ENCODE data around the gene LMO1.
A peak's percentile ranks its signal among the peaks of the same experiment; 100 is the strongest.

The LMO1 gene

DNA sequence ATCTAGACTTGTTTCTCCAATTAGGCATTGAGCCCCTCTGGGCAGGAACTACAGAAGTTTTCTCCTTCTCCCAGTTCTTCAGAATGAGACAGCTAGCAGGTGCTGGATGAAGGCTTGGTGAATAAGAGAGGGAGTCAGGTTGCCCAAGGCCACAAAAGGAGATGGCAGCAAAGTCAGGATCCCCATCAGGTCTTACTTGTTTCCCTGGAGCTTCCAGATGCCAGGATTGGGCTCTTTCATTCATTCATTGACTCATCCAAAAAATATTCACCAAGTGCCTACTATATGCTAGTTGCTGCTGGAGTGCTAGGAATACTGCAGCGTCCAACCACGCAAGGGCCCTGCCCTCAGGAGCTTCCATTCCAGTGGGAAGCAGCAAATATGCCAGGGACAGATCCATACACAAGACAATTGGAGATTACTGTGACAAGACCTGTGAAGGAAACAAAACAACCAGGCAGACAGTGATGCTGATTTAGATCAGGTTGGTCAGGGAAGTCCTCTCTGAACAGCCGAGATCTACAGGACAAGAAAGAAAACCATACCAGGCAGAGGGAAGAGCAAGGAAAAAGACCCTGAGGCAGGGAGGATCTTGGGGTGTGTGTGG is 24.6 kb upstream of the LMO1 start:
- no peak for DNase-seq

DNA sequence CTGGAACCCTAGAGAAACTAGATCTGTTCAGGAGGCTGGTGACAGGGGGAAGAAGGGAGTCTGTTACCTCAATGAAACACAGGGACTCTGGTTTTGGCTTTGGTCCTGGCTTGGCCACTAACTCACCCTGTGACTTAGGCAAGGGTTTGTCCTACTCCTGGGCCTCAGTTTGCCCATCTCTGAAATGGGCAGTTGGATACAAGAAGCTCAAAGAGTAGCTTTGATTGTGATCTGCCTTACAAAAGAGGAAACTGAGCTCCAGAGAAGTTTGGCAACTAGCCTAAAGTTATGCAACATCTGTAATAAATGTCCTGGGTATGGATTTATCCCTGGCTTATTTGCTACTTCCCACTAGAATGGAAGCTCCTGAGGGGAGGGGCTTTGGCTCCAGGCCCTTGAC is 24.0 kb upstream of the LMO1 start:
- no peak for DNase-seq

DNA sequence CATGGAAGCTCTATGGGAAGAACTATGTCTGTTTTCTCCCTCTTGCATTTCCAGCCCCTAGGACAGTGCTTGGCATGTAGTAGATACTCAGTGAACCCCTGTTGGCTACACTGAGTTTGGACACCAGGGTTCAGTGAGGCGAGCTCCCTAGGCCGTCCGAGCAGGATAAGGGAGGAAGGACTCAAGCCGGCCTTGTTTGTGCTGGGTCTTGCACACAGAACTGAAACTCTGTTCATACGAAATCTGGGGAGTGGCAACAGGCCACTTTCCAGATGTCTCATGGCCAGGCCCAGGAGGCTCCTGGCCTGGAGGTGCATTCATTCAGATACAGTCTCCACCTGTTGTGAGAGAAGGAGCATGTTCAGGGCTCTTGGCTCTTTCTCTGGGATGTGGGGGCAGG is 23.6 kb upstream of the LMO1 start:
- DNase-seq: no peak

DNA sequence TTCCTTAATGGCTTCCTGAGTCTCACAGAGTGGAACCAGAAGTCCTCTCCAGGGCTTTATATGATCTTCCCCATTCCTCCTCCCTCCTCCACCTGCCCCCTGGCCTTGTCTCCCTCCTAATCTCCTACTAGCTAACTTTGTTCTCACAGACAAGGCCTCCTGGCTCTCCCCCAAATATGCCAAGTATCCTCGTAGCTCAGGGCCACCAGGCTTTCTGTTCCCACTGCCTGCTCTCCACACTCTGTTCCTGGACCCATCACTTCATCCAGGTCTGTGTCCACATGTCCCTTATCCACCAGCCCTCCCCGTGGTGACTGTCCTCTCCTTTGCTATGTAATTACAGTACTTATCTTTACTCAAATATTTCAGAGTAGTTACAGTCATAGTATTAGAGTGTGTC is 23.2 kb upstream of the LMO1 start:
- DNase-seq: no peak

DNA sequence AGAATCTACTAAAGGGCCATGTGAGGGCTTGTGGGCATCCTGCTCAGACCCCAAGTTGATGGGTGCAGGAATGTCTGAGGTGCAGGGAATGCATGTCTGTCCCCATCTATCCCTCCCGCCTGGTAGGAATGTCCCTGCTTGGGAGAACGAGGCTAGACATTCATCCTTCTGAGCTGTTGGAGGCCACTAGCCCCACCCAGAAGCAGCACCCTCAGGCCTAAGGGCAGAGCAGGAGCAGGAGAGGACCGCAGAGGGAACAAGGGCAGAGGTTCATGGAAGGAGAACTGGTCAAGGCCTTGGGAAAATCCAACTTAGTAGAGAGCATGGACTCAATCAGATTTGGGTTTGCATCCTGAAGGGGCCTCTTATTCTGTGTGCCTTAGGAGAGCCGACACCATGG is 22.1 kb upstream of the LMO1 start:
- DNase-seq: no peak

DNA sequence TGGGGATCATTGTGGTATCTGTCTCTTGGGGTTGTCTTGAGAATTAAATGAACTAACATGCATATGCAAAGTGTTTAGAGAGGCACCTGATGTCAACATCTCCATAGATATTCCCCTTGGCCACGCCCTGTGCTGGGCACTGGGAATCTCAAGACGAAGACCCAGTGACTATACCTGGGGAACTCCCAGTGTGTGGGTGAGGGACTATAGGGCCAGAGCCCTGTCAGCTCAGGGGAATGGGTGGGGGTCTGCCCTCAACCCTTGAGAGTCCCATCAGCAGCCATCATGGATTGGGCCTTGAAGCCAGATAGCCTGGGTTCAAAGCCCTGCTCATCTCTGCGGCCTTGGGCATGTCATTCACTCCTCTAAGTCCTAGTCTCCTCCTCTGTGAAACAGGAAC is 21.6 kb upstream of the LMO1 start:
- no peak for DNase-seq

DNA sequence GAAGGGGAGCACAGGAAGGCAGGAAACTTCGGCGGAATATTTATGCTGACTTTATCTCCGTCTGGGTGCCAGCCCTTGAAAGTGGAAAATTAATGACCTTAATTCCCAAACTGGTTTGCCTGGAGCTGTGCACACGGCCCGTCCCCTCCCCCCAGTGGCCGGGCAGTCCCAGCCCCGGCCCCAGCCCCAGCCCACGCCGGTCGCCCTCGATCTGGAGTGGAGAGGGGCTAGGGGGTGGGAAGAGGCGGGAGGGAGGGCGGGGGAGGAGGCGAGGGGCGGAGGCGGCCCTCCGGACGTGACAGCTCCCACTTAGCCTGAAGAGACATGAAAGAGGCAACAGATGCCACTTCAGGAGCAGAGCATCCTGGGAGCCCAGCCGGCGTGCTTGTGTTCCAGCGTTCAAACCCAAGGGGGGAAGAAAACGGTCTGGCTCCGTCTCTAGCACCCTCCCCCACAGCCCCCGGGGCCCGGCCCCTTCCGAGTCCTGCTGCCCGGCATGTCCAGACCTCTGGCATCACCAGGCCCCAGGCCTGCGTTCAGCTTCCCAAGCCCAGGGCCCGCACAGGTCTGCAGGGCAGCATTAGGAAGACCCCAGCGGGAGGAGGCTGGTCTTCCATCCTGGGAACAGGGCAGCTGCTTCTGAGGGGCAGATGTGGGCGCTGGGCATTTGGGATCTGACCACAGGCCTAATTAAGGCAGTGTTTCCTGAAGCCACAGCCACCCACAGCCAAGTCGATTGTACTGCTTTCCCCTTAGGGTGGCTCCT is 20.0 kb upstream of the LMO1 start:
- DNase-seq: peak; percentile 81

DNA sequence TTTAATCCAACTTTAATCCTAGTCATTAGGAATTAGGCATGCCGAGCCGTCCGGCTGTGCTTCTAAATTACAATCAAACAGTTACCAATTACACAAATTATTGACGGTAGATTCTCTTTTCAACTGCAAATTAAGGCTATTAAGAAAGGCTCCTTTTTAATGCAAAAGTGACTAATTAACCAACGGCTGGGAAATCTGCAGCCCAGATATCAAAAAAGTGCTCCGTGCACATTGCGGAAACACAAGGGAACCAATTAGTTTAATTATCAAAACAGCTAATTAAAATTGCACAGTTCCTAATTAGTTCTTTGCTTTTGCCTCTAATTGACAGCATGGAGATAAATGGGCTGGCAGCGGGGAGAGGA is 19.4 kb upstream of the LMO1 start:
- peak; percentile 73 for DNase-seq

DNA sequence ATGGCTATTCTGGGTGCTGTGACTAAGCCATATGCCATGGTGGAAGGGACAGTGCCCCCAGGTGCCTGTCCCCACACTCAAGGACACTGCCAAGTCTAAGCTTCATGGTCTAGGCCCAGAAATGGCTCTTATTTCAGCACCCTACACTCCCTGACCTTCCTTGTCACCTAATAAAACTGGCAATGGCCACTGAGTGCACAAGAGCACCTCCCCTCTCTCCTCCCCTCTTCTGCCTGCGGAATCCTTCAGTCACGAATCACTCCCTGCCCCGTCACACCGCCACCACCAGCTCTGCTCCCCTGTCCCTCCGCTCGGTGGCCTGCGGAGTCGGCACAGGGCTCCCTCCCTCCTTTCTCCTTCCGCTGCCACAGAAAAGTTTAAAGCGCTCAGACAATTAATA is 19.0 kb upstream of the LMO1 start:
- DNase-seq: peak; percentile 55

DNA sequence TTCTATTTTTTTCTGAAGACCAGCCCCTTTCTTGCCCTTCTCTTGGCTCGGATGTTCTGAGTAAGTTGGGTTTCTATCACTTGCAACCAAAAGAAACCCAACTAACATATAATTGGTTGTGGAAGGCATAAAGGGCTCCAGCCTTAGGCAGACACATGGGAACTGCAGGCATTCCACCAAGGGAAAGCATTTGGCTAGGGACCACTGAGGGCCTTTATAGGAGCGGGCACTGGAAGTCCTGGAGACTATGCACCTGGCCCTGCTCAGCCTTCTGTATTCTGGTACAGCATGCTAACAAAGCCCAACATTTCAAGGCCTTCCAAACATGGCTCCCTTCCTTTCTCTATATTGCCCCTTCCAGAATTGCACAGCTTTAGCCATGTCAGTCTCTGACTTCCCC is 17.6 kb upstream of the LMO1 start:
- DNase-seq: no peak

DNA sequence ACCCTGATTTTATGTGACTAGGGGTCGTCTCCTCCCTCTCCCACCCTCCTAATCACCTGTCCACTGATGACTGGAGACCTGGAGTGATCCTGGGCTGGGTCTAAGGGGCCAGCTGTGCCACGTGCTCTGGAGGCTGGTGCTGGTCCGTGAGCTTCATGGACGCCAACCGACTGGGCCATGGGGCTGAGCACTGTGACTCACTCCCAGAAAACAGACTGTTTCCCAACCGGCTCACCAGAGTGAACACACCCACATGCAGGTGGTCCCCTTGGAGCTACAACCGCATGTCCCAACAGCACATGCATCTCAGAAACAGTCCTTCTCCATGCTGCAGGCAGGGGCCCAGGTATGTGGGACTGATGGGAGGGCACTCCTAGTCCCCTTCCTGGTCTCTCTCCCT is 14.0 kb upstream of the LMO1 start:
- no peak for DNase-seq

DNA sequence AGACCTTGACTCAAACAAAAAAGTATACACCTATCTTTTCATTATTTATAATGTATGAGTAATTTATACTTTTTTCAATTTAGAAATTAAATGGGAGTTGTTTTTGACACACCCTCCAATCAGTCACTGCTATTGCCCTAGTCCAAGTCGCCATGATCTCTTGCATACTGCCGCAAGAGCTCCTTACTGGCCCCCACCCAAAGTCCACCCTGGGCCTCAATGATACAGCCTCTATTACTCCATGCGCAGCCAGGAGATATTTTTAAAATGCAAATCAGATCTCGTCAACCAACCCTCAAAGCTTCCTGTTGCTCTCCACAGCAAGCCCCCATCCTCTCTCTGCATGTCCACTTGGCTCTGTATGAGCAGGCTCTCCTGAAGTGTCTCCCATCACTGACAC is 12.8 kb upstream of the LMO1 start:
- no peak for DNase-seq

DNA sequence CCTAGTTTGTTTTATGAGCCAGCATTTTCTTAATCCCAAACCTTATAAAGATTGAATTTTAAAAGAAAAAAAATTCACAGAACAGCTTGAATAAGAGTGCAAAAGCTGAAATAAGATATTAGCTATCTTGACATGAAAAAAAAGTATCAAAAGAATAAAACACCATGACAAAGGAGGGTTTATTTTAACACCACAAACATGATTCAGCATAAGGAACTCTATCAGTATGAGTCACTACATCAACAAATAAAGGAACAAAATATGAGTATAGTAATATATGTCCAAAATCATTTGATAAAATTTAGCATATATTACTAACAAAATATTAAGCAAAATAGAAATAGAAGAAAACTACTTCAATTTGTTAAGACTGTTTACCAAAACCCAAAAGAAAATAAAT is 9.6 kb upstream of the LMO1 start:
- no peak for DNase-seq

DNA sequence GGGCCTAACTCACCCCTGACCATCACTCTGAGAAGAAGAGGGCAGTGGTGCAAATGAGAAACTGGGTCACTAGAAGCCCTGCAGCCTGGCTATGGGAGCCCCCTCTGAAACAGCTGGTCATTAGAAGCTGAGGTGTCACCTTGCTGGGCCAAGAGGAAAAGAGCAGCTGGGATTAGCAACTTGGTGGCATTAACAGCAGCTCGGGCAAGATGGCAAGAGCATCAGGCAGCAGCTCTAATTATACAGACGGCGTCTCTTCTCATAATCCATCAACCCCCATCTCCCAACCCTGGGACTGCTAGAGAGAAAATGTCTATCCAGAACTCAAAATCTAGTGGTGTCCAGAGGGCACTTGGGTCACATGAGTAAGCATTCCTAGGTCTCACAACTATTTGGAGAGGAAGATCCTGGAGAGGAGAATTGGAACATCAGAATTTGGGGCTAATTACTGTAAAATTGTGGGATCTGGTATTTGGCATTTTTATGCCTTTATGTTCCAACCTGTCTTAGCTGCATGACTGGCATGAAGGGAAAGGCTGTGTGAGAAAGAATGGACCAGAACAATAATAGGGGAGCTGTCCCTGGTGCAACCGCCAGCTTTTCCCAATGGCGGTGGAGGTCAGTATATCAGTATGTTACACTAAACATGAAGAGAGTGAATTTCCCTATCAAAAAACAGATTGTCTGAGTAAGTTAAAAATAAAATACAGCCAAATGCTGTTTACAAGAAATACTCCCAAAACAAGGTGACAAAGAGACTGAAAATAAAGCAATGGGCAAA is 7.6 kb upstream of the LMO1 start:
- DNase-seq: peak; percentile 29

DNA sequence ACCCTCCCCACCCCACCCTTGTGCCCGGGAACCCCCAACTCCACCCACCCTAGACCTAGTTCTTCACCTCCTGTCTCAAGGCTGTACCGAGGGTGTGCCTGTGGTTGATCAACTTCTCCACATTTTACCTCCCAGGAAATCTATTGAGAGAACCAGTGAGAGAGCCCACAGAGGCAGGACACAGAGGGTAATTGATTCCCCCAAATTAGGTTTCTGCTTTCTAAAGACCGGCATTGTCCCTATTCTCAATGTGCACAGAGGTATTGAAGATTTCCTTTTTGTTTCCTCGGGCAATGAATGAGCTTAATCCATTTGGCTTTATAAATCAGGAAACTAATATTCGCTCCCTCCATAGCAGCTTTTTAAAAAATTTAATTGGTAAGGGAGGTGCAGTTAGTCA is 6.0 kb upstream of the LMO1 start:
- DNase-seq: no peak

DNA sequence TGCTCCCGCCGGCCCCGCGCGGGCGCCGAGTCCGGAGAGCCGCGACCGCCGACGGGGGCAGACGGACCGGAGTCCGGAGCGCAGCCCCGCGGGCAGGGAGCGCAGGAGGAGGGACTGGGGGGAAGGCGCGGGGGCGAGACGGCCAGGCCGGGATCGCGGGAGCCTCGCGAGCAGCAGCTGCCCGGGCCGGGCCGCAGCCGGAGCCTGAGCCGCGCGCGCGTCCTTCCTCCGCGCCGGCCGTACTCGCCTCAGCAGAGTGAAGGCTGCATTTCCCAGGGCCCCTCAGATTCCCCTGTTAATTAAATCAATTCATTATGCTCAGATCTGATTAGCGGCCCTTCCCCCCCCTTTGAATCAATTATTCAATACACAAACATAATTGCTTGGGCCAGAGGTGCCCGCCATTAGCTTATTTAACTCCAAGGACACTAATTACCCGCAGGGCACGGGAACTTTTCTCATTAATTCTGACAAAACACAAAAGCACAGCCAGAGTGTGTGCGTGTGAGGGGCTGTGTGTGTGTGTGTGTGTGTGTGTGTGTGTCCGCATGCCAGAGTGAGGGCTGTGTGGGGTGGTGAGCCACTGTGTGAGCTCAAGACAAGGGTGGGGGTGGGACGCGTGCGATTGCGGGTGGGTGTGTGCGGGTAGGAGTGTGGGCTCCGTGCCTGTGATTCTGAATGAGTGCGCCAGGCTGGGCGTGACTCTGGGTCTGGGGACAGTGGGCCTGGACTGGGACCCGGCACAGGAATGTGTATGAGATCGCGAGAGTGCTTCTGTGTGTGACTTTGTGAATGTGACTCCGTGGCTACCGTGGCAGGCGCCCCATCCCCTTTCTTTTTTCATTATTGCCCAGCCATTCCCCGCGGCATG is 5.1 kb upstream of the LMO1 start:
- DNase-seq: no peak

DNA sequence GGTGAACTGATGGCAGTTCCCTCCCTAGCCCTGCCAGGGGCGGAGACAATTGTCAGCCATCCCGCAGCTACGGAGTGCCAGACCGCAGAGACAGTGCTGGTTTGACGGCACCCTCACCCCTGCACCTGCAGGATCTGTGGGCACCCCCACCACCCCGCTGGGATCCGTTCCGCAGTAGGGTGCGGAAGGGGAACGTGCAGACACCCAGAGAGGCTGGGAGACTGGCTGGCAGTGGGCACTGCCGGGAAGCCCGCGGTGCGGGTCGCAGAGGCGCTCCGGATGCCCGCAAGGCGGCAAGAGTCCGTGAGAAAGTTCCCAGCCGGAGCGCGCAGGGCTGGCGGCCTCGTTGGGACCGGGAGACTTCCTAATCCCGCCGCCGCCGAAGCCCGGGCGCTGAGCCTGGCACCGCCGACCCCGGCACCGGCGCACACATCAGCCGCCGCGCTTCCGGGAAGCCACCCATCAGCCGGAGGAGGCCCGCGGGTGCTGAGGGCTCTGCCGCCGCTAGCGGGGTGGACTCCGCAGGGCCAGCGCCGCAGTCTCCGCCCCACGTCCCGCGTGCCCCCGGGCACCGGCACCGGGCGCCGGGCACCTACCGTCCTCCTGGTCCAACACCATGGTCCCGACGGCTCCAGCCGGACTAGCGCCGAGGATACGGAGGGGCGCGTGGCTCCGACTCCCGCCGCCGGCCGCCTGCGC is 4.3 kb upstream of the LMO1 start:
- DNase-seq: peak; percentile 38

DNA sequence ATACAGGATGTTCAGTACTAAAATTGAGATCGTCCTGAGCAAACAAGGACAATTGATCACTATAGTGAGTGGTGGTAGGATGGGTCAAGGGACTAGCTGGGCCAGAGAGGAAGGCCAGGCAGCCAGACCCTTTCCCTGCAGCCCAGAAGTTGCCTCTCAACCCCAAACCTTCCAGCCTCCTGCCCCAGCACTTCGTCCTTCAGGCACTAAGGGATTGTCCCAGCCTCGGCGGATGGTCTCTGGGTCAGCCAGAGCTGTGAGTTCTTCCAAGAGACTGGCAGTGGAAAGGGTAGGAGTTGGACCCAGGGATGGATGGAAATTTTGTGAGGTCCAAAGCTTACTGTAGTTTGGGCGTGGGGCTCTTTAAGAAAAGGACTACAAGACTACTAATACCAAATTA is 3.6 kb upstream of the LMO1 start:
- DNase-seq: no peak

DNA sequence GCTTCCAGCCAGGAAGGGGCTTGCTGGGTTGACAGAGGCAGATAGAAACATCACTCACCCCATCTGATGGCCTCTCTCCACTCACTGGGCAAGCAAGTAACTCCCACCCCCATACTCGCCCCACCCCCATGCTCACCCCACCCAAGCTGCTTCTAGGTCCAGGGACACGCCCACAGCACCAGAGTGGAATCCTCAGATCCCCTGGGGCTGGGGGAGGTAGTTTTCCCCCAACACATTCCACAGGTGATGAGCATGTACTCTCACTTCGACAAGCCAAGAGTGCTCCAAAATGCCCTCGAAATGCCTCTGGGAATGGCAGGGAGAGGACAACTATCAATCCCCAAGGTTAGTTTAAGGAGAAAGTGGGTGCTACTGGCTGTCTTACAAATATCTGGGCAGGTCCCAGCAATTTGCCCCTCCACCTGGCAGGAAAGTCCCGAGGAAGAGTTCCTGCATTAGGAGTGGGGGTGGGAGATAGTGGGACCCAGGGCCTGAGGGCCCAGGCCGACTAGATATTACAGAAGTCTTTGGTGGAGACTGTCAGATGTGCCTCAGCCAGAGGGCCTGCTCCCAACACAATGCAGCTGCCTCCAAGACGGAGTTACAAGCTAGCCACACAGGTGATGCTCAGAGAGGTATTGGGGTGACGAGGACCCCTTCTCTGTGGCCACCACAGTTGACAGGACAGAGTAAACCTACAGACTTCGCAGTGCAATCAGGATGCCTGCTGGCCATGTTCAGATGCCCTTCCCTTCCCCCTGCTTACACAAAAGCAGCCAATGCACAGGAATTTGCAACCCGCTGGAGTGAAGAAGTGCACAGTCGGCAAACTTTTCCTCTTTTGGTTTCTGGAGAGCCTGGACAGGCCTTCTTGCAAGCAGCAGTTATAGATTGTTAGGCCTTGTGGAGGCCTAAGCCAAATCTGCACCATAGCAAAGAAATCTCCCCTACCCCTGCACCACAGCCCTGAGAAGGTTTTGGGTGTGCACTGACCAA is 2.9 kb upstream of the LMO1 start:
- no peak for DNase-seq

DNA sequence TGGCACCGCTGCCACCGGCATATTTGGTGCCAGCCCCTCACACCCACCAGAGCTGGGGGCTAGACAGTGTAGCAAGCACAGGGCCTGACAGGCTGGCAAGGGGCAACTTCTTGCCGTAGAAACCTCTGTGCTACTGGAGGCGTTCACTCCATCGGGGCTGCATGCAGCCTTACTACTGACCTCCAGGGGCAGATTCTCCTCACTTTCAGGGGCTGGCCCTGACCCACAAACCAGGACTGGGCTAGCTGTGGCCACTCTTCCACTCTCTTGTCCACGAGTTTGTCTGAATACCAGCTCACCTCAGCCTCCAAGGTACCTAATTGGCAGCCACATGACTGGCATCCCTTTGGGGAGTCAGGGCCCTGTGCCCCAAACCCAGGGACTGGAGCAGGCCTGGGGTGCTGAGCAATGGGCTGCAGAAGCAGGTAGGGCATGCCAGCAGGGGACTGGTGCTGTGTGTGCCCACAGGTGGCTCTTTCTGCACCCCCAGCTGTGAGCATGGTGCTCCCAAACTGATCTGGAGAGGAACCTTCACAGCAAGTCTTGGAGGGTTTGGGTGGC is 2.1 kb upstream of the LMO1 start:
- no peak for DNase-seq

Data from NCI-H1694 treated with DMSO at 0.1 percent for 48 hours (cell line).